IPS DF 19.7 (cell line): ENCODE measurements around the gene KRT86.
A peak's percentile ranks its signal among the peaks of the same experiment; 100 is the strongest.
"Not testable (repeated sequence)": the region's sequence is repeated elsewhere in the genome, so short reads cannot be mapped to it uniquely, and the experiment has no call there.

ENCODE experiments used
- DNase-seq: peaks from one replicate; pipeline ENCODE4 v3.0.0-alpha.2; 2013; ENCODE audit warnings: low read depth, low spot score

KRT86 gene

DNA sequence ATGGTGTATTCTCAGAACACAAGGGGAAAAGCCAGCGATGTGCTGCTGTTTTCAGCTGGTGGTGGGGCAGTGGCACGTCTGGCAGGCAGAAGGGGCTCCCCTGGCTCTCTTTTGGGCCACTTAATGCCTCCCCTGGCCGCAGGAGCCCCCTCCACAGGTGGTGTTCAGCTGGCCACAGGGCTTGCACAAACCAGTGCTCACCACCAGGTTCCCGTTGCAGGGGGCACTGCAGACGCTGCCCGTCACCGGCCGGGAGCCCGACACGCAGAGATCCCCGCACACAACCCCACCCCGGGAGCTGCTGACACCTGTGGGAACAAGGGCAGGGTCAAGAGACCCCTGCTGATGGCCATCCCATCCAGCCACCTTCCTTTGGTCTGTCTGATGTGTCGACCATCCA, 40.1 kb downstream of the KRT86 start:
- DNase-seq, result no peak

DNA sequence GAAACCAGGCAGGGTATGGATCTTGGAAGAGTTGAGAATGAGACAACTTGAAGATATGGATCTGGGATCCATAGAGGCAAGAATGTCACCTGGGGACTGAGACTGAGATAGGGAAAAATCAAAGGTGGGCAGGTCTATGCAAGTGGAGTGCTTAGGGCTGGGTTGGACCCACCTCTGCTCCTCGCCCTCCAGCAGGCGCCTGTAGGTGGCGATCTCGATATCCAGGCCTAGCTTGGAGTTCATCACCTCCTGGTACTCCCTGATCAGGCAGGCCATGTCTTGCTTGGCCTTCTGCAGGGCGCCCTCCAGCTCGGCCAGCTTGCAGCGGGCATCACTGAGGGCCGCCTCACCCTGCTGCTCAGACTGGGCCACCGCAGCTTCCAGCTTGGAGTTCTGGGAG, 41.3 kb downstream of the KRT86 start:
- not testable (repeated sequence) for DNase-seq

DNA sequence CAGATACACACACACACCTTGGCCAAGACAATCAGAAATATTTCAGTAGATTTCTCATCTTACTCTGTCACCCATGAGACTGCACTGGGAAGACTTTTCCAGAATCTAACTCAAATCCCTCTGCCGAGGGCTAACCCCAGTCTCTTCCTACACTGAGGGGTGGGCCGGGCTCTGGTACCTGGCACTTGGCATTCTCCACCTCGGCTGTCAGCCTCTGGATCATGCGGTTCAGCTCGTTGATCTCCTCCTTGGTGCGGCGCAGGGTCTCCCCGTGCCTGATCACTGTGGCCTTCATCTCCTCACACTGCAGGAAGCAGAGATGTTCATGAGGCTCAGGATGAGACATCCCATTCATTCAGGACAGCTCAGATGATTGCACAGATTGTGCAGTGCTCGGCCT, 41.8 kb downstream of the KRT86 start:
- no peak for DNase-seq

DNA sequence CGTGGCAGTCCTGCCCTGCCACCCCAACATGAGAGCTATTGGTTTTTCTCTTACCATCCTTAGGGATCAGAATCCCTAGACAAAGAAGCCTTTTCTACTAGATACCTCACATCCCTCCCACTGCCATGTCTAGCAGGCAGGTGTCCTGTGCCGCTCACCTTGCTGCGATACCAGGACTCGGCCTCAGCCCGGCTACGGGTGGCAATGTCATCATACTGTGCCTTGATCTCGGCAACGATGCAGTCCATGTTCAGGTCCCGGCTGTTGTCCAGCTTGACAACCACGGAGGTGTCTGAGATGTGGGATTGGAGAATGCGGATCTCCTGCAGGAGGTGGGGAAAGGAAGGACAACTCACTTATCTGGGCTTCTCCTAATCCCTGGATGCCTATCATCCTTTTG, 42.3 kb downstream of the KRT86 start:
- DNase-seq, result no peak

DNA sequence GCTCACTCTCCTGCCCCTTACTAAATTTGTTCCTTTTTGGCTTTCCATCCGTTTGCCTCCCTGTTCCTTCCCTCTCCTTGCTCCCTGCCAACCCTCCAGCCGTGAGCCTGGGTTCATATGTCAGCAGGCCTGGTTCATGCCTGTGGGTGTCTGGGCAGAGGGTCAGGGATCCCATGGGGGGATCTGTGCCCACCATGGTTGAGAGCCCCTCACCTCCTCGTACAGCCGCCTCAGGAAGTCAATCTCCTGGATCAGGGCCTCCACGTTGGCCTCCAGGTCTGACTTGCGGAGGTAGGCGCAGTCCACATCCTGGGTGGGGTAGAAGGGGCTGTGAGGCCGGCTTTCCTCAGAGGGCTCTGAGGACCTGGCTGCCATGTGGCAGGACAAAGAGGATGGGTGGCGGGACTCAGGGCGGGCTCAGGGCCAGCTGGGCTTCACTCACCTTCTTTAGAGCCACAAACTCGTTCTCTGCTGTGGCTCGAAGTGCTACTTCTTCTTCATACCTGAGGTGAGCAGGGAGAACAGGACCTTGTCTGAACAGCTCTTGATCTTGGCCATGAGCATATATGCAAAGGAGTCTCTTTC, 43.1 kb downstream of the KRT86 start:
- DNase-seq, result no peak

DNA sequence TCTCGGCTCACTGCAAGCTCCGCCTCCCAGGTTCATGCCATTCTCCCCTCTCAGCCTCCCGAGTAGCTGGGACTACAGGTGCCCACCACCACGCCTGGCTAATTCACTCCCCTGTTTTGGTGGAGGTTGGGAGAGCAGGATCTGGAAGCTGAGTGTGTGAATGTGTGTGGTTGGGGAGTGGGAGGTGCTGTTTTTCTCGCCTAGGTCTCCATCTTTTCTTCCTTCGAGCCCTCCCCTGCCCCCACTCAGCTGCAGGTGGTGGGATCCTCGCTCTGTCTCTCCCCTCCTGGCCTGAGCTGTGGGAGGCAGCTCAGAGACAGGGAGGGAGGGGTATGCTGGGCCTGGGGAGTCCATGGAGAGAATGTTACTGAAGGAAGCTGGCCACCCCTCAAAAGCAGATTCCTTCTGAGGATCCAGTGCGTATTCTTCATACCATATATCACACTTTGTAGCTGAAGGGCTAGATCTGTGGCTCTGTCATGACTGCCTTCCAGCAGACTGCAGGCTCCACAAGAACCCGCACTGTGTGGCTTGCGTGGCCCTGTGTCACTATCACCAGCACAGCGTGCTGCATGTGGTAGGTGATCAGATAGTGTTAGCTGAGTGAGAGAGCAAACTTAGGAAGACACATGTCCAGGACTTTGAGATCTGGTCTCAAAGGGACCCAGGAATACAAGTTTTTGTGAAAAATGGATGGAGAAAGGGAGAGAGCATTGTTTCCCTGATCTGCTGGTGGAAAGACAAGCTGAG, 44.0 kb downstream of the KRT86 start:
- DNase-seq, result no peak

DNA sequence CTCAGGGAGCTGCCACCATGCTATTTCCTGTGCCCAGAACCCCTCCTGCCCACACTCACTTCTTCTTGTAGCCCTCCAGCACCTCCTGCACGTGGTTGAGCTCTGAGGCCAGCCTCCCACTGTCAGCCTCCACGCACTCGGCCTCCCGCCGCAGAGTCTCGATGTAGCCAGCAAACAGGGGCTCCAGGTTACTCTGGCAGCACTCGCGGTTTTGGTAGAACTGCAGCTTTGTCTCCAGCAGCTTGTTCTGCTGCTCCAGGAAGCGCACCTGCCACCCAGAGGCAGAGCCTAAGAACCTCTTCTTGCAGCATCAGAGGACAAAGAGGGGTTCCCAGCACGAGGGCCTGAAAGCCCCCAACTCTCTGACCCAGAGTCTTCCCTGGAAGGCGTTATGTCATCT, 44.7 kb downstream of the KRT86 start:
- no peak for DNase-seq

DNA sequence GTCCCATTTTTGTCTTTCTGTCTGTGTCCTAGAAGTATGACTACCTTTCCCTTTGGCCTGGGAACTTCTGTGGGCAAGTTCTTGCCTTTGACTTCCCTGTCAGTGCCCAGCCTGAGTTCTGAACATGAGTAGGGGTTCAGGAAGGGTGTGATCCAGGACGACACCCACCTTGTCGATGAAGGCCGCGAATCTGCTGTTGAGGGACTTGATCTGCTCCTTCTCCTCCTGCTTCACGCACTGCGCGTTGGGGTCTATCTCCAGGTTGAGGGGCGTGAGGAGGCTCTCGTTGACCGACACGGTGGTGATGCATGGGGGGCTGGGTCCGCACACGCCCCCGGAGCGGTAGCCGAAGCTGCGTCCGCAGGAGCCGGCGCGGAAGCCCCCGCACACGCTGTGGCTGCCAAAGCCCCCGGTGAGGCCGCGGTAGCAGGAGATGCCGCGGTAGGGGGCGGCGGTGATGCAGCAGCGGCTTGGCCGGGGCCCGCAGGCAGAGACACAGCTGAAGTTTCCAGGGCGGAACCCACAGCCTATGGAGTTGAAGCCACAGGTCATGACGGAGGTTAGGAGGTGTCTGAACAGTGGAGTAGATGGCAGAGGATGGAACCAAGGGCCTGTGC, 46.4 kb downstream of the KRT86 start, which contains the start of gene KRT83:
Gene KRT83, minus strand, starts transcription at position 615 of the 617 bp plus-strand sequence. Its CDS starts 63 bp downstream, at position 552.
- DNase-seq, result no peak

DNA sequence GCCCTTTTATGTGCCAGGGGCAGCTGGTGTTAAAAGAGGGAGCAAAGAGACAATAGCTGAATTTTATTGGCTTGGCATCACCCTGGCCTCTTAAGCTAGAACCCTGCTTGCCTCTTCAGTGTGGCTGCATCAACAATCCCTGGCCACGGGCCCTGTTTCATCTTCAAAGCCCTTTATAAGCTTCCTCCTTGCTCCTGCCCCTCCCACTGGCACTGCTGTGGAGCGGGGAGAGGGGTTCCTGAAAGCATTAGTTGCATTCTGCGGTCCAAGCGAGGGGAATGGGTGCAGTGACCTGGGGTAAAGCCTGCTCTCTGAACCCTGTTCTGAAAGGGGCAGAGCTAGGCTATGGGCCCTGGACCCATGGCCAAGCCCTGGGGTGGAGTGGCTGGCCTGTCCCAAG, 47.0 kb downstream of the KRT86 start:
- no peak for DNase-seq

DNA sequence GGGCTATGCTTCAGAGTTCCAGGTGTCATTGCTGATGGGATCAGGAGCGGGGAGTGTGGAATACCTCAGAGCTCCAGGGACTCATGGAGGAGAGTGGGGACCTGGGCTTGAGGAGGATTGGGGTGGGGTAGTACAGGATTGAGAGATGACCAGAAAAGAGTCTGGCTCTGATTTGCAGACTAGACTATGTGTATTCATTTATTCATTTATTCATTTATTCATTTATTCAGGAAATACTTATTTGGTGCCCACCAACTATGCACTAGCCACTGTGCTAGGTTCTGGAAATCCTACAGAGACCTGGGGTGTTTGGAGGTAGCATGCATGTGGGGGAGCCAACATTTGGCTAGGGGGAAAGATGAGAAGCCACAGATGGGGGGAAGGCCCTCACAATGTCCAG, 47.6 kb downstream of the KRT86 start:
- no peak for DNase-seq

DNA sequence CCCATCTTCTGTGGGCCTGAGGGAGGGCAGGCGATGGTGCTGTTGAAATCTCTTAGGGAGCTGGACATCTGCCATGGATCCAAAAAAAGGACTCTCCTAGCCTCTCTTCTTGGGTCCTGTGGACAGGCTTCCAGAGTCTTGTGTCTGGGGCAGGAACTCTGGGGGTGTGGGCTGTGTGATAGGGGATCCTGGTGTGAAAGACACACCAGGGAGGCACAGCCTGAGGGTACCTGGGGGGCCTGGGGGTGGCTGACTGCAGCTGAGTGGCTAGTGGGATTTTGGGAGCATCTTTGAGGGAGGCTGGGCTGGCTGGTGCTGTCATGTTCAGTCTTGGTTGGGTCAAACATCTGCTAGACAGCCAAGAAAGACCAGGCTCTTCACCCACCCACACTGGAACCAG, 48.6 kb downstream of the KRT86 start:
- no peak for DNase-seq

DNA sequence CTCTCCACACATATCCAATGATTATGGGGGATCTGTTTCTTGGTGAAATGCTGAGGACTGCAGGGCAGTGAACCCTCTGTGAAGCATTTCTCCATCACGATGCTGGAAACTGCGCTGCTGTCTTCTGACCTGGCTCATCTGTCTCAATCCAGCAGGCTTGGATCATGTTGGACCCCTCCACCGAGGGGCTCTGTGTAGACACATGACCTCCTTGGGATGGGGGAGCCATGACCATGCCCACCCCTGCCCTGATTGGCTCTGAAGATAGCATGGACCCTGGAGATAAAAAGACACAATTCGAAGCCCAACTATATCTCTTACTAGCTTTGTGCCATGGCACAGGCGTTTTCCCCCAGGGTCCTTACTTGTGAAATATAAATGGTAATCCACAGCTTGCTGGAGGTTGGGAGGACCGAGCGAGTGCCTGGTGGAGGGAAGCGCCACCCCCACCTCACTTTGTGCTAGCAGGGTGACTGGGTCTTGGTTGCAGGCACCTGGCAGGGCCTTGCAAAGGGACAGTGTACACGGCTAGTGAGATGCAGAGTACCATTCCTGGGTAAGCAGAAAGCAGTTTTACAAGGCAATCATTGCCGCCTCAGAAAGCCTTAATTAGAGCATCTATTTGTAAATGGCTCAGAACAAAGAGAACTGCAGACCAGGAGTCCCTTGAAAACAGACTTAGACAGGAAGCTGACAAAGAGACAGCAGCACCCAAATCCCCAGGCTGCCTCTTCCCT, 49.1 kb downstream of the KRT86 start:
- DNase-seq, result no peak

DNA sequence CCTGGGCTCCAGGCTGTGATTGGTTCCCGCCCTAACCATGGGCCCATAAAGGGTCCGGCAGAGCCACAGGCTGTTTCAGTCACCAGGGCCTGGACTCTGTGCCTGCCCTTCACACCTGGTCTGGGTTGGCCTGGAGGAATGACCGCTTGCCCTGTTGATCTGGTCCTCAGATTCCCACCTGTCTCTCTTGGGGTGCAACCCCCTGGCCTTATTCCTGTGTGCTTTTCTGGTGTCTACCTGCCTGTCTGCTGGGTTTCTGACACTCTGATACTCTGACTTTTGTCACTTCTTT, 49.7 kb downstream of the KRT86 start:
- no peak for DNase-seq

DNA sequence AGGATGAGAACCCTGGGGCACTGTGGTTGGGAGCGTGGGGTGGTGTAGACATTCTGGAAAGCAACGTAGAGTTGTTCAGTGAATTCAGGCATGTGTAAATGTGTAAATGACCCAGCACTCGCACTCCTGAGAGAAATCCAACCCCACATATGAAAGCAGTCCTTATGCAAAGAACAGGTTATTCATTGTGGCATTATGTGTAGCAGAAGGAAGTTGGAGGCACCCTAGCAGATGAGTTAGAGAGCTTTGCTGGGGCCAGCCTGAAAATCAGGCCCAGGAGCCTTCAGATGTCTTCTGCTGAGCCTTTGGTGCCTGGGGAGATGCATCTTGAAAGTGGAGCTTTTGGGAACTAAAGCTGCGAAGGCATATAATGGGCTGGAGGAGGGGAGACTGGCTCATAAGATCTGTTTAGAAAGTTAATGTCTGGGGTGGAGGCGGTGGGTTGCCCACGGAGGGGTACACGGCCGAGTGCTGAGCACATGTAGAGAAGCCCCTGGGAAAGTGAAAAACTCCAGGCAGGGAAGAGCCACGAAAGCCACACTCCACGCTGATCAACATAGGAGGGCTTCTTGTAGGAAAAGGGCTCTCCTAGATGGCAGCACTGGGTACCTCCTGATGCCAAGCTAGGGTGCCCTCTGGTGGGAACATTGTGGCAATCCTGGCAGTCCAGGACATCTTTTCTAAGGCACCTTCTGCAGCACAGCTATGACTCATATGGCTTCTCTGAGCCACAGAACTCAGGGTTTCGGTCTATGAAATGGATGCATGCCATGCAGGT, 52.8 kb downstream of the KRT86 start:
- DNase-seq, result peak; percentile 69

DNA sequence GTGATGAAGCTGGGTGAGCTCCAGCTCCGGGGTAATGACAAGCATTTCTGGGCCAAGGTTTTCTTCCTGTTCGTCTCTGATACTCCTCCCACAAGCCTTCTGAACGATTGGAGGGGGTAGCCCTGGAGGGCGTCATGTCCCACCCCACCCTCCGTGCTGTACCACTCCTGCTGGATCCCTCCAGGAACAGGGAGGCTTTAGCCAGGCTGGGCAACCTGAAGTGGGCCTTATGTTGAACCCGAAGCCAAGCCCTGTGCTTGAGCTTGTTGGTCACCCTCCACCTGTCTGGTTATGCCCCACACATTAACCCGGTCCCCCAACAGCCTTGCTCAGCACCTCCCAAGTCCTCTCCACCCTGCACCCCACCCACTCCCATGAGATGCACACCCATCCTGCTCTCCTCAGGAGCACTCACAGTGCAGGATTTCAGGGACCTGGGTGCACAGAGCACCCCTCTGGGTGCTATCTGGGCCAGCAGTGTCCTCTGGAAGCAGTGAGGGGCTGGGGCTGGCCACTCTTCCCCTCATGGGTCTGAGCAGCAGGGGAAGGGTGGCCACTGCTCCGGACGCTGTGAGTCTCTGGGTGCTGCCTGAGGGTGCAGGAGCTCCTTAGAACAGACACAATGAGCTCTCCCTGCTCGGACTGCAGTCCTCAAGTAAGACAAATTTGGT, 53.5 kb downstream of the KRT86 start:
- no peak for DNase-seq

DNA sequence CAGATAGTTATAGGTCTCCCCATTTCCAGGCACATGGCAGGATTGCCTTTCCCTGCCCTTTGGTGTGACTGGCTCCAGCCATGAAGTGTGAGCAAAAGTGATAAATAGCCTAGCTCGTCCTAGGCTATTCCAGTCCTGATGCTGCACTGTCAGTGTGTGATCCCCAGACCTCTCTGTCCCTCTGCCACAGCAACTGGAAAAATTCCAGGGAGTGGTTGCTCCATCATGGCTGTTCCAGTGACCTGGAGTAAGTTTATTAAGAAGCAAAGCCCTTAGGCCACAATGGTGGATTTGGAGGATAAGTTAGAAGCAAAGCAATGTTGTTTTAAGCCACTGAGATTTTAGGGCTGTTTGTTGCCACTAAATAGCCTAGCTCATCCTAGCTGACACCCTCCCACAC, 56.6 kb downstream of the KRT86 start:
- no peak for DNase-seq

DNA sequence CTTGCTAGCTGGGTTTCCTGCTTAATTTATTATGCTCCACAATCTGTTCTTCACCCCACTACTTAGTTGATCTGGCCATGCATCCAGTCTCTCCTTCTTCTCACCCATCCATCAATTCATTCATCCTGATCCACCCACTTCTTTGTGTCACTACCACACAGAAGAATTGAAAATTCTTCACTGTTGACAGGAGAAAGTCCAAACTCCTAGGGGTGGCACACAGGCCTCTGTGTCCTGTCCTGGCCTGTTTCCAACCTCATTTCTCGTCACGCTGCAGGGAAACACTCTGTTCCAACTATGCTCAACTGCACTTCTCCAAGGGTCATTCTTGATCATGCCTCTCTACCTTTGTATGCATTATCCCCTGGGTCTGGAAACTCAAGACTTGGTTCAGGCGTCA, 57.4 kb downstream of the KRT86 start:
- no peak for DNase-seq

DNA sequence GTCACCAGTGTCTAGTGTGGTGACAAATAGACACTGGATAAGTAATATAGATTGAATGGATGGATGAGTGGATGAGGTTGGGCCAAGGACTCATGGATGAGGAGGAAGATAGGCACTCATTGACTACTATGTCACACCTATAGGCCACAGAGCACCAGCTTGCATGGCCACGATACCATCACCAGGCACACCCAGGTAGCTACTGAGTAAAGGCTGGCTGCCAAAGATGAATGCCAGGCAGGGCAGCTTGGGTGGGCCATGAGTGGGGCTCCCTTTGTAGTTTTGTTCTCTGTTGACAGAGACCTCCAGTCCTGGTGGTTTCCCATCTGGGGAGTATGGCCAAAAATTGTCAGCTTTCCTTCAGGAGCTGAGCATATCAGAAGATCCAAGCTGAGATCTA, 57.9 kb downstream of the KRT86 start:
- no peak for DNase-seq

DNA sequence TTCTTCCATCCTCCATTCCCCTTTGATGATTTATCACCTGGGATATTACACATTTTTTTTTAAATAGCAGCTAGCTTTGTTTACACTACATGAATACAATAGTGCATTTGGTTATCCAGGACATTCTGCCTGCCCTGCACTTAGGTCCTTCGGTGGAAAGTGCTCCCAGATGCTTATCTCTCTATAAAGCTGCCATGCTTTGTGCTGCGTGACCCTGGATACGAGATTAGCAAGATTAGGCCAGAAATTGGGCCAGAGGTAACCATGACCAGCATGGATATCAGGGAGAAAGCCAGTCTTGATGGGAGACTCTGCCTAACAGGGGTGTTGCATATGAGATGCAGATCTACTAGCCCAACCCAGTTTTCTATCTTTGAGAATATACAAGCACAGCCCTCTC, 58.9 kb downstream of the KRT86 start:
- no peak for DNase-seq

DNA sequence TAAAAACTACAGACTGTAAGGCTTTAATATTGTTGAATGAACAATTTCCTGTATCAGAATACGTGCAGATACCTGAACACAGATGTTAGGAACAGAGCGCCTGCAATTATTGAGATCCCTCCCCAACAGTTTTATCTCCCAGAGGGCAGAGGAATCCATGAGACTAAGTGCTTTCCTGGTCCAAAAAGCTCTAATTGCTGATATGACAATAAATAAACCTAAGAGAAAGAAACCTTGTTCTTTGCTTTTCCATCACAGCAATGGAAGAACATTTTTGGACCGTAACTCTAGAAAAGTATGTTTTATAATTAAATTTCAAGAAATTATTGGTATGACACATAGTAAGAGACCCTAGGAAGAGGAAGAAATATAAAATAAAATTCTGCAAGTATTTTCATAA, 59.7 kb downstream of the KRT86 start:
- DNase-seq, result no peak

DNA sequence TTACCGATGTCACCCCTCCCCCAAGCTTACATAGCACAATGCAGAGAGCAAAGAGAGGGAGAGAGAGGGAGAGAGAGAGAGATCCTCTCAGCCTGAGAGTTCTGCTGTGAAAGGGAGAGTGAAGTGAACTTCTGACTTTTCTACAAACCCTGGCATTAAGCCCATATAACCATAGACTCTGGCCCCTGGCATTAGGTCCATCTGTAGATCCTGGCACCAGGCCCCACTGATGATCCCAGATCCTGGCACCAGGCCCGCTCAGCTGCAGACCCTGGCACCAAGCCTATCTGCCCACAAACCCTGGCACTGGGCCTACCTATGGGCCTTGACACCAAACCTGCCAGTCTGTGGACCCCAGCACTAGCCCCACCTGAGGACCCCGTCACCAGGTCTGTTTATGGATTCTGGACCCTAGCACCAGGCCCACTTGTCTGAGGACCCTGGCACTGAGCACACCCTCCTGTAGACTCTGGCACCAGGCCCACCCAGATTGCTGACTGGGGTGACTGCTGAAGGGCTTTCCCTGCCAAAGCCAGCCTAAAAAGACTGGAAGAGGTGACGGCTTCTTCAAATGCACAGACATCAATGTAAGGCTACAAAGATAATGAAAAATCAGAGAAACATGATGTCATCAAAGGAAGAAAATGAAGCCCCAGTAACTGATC, 61.3 kb downstream of the KRT86 start:
- no peak for DNase-seq
